ENCODE results near the gene MT1M.

- no peak for TF ChIP-seq CTCF (optimal IDR thresholded peaks at IDR 0.05 in 1 of 3, IDR thresholded peaks at IDR 0.05 in 1 of 3, conservative IDR thresholded peaks at IDR 0.05 in 1 of 3; ENCODE audit: extremely low read depth in 1 of 3, insufficient read depth in 2 of 3, low read length in 3 of 3)
- no peak for TF ChIP-seq EZH2 (IDR thresholded peaks at IDR 0.05; ENCODE audit: low read length)
Measured at GRCh38 chr16:56653218-56653617, 20.8 kb downstream of the MT1M start.
